GM21526 (cell line): ENCODE measurements around the gene CENPV.
"Not testable (repeated sequence)": the region's sequence is repeated elsewhere in the genome, so short reads cannot be mapped to it uniquely, and the experiment has no call there.

ENCODE experiments used
- ATAC-seq: cut with Tn5 transposase; IDR thresholded peaks from one replicate; pipeline ENCODE4 v1.9.1; 2021; ENCODE audit warnings: moderate library complexity; ENCODE audit not compliant: unreplicated experiment, low FRiP score

CENPV gene

GRCh38 chr17:16319969-16320368 lies 33.3 kb downstream of the CENPV start:
- no peak for ATAC-seq

- ATAC-seq, result no peak
Observed at GRCh38 chr17:16314859-16315258, 38.4 kb downstream of the CENPV start.

- ATAC-seq, result no peak
Observed at GRCh38 chr17:16314189-16314588, 39.1 kb downstream of the CENPV start.

- no peak for ATAC-seq
Observed at GRCh38 chr17:16313139-16314090, 39.9 kb downstream of the CENPV start.

GRCh38 chr17:16312061-16312460 lies 41.2 kb downstream of the CENPV start:
- not testable (repeated sequence) for ATAC-seq

GRCh38 chr17:16306211-16306610 lies 47.1 kb downstream of the CENPV start:
- no peak for ATAC-seq

GRCh38 chr17:16304830-16305229 lies 48.4 kb downstream of the CENPV start:
- no peak for ATAC-seq

- no peak for ATAC-seq
Observed at GRCh38 chr17:16302856-16303255, 50.4 kb downstream of the CENPV start.

- no peak for ATAC-seq
Observed at GRCh38 chr17:16301963-16302855, 51.1 kb downstream of the CENPV start.

- no peak for ATAC-seq
Observed at GRCh38 chr17:16300554-16300953, 52.7 kb downstream of the CENPV start.

GRCh38 chr17:16298140-16298662 lies 55.1 kb downstream of the CENPV start:
- no peak for ATAC-seq

GRCh38 chr17:16297367-16298139 lies 55.7 kb downstream of the CENPV start:
- ATAC-seq, result no peak

- ATAC-seq, result not testable (repeated sequence)
Observed at GRCh38 chr17:16296072-16296471, 57.2 kb downstream of the CENPV start.

- ATAC-seq, result no peak
Observed at GRCh38 chr17:16294560-16294959, 58.7 kb downstream of the CENPV start.

GRCh38 chr17:16293931-16294330 lies 59.3 kb downstream of the CENPV start:
- ATAC-seq, result no peak
